Endothelial cell (in vitro differentiated cells): ENCODE measurements around the gene CNTN4. TPM values are rescaled to one million over a fixed set of nuclear protein-coding genes. Genes with fewer than 3 reads are reported as not detected.

Experiments used
- DNase-seq: peaks from one replicate; pipeline ENCODE4 v3.0.0; 2021; ENCODE audit warnings: low spot score
- H3K27ac Mint-ChIP-seq: one replicate; pipeline ENCODE4 v1.8.0; 2021; ENCODE audit warnings: mixed read lengths, inconsistent platforms; ENCODE audit not compliant: unreplicated experiment
- H3K27me3 Mint-ChIP-seq: one replicate; pipeline ENCODE4 v1.8.0; 2021; ENCODE audit warnings: mild to moderate bottlenecking, moderate library complexity, mixed read lengths, inconsistent platforms; ENCODE audit not compliant: unreplicated experiment
- H3K36me3 Mint-ChIP-seq: one replicate; pipeline ENCODE4 v1.8.0; 2021; ENCODE audit warnings: mild to moderate bottlenecking, low read depth, mixed read lengths, inconsistent platforms; ENCODE audit not compliant: unreplicated experiment
- H3K4me1 Mint-ChIP-seq: one replicate; pipeline ENCODE4 v1.8.0; 2021; ENCODE audit warnings: mild to moderate bottlenecking, mixed read lengths, inconsistent platforms; ENCODE audit not compliant: unreplicated experiment
- H3K4me3 Mint-ChIP-seq: one replicate; pipeline ENCODE4 v1.8.0; 2021; ENCODE audit warnings: mild to moderate bottlenecking, mixed read lengths, inconsistent platforms; ENCODE audit not compliant: unreplicated experiment
- H3K9me3 Mint-ChIP-seq: one replicate; pipeline ENCODE4 v1.8.0; 2021; ENCODE audit warnings: mixed read lengths, inconsistent platforms; ENCODE audit not compliant: unreplicated experiment
- total RNA-seq: library from RNA; stranded (reverse); fragmentation: NEBNext Ultra II Directional; extraction: Animal tissue kit (Norgen Biotek cat#: 25700); gene quantifications from one replicate; pipeline ENCODE4 v1.2.1, GENCODE V29; 2021; ENCODE audit not compliant: unreplicated experiment
- TF ChIP-seq, protein P1 (sequence below): fragments of 200-600 bp; sonication (generic); IDR thresholded peaks from one replicate; pipeline ENCODE4 v1.5.0; 2021; ENCODE audit warnings: antibody characterized with exemption; ENCODE audit not compliant: unreplicated experiment

The CNTN4 gene
- total RNA-seq, 1 donor from 2014 or later = not detected

DNA sequence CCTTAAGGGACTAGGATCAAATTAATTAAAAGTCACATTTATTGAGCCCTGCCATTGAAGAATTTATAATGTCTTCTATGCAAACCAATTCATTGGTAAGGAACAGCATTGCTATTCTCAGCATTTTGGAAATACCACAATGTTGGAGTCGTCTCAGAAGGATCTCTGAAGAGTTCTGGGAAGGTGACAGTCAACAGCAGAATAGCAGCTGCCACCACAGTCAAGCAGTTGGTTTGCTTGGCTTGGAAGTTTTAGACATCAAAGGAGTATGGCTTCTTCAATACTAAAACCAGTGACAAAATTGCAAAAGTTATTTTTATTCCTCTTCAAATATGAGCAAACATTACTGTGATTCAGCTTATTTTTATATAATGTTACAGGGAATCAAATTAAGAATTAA lies 167.9 kb downstream of the CNTN4 start:
- Mint-ChIP-seq H3K27me3 (no peaks in the 10 kb centered on the region), H3K27ac (no peak overlapping the region), H3K9me3 (peaks cover 22% of the 10 kb centered on the region), H3K4me3 (no peak overlapping the region), H3K36me3 (peaks cover 7% of the 10 kb centered on the region), H3K4me1 (no peaks in the 10 kb centered on the region)
- DNase-seq = no peak
- TF ChIP-seq, protein P1, sequence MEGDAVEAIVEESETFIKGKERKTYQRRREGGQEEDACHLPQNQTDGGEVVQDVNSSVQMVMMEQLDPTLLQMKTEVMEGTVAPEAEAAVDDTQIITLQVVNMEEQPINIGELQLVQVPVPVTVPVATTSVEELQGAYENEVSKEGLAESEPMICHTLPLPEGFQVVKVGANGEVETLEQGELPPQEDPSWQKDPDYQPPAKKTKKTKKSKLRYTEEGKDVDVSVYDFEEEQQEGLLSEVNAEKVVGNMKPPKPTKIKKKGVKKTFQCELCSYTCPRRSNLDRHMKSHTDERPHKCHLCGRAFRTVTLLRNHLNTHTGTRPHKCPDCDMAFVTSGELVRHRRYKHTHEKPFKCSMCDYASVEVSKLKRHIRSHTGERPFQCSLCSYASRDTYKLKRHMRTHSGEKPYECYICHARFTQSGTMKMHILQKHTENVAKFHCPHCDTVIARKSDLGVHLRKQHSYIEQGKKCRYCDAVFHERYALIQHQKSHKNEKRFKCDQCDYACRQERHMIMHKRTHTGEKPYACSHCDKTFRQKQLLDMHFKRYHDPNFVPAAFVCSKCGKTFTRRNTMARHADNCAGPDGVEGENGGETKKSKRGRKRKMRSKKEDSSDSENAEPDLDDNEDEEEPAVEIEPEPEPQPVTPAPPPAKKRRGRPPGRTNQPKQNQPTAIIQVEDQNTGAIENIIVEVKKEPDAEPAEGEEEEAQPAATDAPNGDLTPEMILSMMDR = no peak

- no peaks in the 10 kb centered on the region for H3K4me1 Mint-ChIP-seq
- no peaks in the 10 kb centered on the region for H3K27me3 Mint-ChIP-seq
- no peak overlapping the region for H3K4me3 Mint-ChIP-seq
- no peak for DNase-seq
- TF ChIP-seq, protein P1 = no peak
- H3K9me3 Mint-ChIP-seq = peaks cover 12% of the 10 kb centered on the region
- H3K27ac Mint-ChIP-seq = no peak overlapping the region
- no peaks in the 10 kb centered on the region for H3K36me3 Mint-ChIP-seq
These were observed 170.1 kb downstream of the CNTN4 start for GRCh38 chr3:2268779-2269178.

GRCh38 chr3:2274526-2274925 lies 175.9 kb downstream of the CNTN4 start:
- no peak overlapping the region for H3K27ac Mint-ChIP-seq
- DNase-seq = no peak
- H3K36me3 Mint-ChIP-seq = no peaks in the 10 kb centered on the region
- TF ChIP-seq, protein P1 = no peak
- peaks cover 19% of the 10 kb centered on the region for H3K9me3 Mint-ChIP-seq
- no peak overlapping the region for H3K4me3 Mint-ChIP-seq
- no peaks in the 10 kb centered on the region for H3K4me1 Mint-ChIP-seq
- no peaks in the 10 kb centered on the region for H3K27me3 Mint-ChIP-seq

- no peaks in the 10 kb centered on the region for H3K4me1 Mint-ChIP-seq
- H3K27me3 Mint-ChIP-seq = no peaks in the 10 kb centered on the region
- peaks cover 6% of the 10 kb centered on the region for H3K9me3 Mint-ChIP-seq
These were observed 185.2 kb downstream of the CNTN4 start for GRCh38 chr3:2283818-2284217.

GRCh38 chr3:2300938-2301337 lies 202.3 kb downstream of the CNTN4 start:
- Mint-ChIP-seq H3K9me3 (peaks cover 26% of the 10 kb centered on the region), H3K4me3 (no peak overlapping the region), H3K27ac (no peak overlapping the region), H3K36me3 (no peaks in the 10 kb centered on the region), H3K4me1 (no peaks in the 10 kb centered on the region), H3K27me3 (no peaks in the 10 kb centered on the region)
- no peak for DNase-seq
- TF ChIP-seq, protein P1 = no peak

More at GRCh38 chr3:2283818-2284217, 185.2 kb downstream of the CNTN4 start:
- TF ChIP-seq, protein P1 = no peak
- no peak for DNase-seq
- Mint-ChIP-seq H3K36me3 (no peaks in the 10 kb centered on the region), H3K4me3 (no peak overlapping the region), H3K27ac (no peak overlapping the region)
